Measurements from ENCODE around the gene COQ9.
A peak's percentile ranks its signal among the peaks of the same experiment; 100 is the strongest.
"Not testable (repeated sequence)": the region's sequence is repeated elsewhere in the genome, so short reads cannot be mapped to it uniquely, and the experiment has no call there.

The COQ9 gene

DNA sequence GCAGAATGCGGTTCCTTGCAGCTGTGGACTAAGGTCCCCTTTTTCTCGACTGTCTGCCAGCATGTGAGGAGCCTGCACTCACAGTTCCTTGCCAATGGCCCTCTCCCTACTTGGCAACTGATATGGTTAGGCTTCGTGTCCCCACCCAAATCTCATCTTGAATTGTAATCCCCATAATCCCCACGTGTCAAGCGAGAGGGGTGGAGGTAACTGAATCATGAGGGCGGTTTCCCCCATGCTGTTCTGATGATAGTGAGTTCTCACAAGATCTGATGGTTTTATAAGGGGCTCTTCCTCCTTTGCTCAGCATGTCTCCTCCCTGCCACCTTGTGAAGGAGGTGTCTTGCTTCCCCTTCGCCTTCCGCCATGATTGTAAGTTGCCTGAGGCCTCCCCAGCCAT is 20.0 kb upstream of the COQ9 start:
- no peak for DNase-seq (ENCODE audit: low read depth)

DNA sequence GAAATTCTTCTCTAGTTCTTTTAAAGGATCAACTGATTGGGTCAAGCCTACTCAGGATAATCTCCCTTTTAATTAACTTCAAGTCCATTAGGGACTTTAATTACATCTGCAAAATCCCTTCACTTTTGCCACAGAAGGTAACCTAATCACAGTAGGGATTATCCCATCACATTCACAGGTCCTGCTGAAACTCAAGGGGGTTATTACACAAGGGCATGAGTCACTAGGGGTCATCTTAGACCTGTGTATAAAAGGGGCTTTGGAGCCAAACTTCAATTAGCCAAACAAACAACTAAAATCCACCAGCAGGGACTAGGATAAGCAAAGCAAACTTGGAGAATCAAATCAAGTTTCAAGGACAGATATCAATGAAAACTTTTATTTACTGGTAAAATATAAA is 19.5 kb upstream of the COQ9 start:
- no peak for DNase-seq (ENCODE audit: low read depth)

DNA sequence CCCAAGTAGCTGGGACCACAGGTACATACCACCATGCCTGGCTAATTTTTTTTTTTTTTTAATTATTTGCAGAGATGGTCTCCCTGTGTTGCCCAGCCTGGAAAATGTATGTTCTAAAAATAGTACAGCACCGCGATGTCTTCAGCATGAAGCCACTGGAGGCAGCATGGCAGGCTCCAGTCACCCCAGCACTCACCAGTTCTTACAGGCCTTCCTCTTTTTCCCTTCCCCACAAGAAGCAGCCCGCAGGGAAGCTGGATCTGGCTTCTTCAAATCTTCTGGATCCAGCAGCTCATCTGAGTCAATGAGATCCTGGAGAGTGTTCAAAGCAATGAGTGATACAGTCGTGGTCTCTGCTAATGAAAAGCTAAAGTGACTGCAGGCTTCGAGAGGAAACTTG is 16.3 kb upstream of the COQ9 start:
- DNase-seq (ENCODE audit: low read depth) = no peak

DNA sequence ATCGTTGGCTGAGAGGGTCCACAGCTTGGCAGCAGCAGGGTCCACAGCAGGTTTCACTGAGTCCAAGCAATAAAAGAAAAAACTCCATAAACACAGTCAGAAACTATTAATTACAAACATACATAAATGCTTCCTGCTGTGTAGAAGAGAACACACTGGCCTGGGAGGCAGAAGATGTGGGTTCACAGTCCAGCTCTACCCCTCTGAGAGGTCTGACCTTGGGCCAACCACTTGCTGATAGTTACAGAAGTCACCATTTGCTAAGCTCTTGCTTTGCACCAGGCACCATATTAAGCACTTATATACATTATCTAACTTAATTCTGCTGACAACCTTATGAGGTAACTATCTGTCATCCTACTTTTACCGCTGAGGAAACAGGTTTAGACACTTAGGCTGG is 14.8 kb upstream of the COQ9 start:
- DNase-seq (ENCODE audit: low read depth) = no peak

DNA sequence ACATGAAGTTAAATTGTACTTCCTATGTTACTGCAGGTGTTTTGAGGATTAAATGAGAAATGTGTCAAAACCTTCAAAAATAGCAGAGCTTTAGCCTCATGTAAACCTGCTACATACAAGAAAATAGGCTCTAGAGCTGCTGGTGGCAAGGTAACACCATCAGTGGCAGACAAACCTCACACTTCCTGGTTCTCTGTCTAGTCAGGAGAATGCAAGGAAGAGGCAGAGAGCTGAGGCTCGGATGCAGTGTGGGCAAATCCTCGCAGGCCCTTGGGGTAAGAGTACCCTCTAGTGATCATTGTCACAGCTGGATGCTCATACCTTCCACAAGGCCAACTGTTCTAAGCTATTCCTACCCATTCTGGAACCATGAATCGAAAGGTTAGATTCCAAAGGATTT is 14.3 kb upstream of the COQ9 start:
- no peak for DNase-seq (ENCODE audit: low read depth)

DNA sequence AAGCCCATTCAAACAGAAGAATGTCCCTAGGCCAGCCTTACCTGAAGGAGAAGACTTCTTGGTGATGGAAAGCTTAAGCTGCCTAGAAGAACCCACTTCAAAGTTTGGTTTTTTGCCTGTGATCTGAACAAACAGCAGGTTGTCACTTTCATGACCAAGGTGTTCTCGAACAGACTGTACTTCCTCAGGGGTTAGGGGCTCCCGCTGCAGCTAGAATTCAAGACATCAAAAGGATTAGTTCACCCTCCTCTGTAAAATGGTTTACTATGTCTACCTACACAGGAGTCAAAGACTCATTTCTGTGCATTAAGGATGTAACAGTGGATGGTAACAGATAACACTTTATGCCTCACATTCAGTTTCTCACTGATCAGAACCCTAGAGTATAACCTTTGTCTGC is 13.3 kb upstream of the COQ9 start:
- DNase-seq (ENCODE audit: low read depth) = no peak

DNA sequence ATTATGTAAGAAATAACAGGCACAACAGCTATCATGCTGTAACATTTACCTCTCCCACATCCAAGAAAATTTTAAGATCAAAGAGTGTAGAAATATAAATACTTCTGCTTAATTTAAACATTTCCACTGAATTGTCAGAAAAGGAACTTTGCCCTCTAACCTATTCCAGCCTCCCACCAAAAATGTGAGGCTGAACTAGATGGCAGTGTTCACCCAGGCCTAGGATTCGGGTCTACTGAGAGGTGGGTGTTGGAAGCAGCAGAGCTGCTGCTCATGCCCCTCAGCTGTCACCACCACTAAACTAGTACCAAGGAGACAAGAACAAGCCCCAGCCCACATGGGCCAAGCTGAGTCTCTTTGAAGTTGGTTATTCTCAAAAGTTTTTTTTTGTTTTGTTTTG is 11.4 kb upstream of the COQ9 start:
- DNase-seq (ENCODE audit: low read depth) = no peak

DNA sequence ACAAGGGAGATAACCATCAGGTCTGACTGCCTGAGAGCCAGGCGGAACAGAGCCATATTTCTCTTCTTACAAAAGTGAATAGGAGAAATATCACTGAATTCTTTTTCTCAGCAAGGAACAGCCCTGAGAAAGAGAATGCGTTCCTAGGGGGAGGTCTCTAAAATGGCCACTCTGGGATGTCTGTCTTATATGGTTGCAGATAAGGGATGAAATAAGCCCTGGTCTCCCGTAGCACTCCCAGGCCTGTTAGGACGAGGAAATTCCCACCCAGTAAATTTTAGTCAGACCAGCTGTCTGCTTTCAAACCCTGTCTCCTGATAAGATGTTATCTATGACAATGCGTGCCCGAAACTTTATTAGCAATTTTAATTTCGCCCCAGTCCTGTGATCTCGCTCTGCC is 7.3 kb upstream of the COQ9 start:
- DNase-seq (ENCODE audit: low read depth) = not testable (repeated sequence)

DNA sequence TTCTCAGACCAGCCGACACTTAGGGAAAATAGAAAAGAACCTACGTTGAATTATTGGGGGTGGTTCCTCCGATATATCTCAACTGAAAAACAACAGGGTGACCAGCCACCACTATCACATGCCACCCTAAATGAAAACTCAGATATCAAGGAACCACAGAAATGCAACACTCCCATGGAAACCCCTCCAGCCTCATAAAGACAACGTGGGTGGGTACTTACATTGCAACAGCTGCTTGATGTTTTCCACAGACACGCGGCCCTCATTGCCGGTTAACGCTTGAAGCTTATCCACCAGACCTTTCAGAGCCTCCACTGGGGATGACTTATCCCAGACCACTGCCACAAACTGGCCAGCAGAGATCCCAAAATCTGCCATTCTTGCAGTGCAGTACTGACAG is 6.7 kb upstream of the COQ9 start:
- DNase-seq (ENCODE audit: low read depth) = not testable (repeated sequence)

DNA sequence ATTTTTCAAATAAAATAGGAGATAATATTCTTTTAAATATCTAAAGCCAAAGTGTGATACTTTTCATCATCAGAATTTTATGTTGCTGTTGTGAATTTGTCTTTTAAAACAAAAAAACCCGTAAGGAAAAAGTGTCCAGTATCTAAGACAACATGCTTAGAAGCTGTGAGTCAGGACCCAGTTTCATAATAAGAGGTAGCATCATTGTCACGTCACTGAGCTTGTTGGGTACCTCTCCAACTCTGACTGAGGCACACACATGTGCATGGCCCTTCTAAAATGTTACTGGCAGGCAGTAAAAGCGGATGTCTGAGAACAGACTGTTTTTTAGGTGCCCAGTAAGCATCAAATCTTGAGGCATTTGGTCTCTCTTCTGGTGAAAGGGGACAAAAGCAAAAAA is 2.6 kb upstream of the COQ9 start:
- DNase-seq (ENCODE audit: low read depth) = no peak

DNA sequence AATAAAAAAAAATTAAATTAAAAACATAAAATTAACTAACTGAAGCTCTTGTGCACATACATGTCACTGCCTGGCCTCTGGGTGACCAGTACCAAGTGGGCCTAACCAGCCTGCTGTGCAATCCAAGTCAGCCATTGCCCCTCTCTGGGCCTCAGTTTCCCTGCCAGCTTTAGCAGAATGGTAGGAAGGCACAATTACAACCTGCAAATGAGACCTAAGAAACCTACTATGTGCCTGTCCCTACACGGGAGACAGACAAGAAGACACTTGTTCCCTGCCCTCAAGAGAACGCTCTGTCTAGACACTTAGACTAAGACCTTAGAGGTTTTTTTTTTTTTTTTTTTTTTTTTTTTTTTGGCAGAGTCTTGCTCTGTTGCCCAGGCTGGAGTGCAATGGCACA is 1.8 kb upstream of the COQ9 start:
- no peak for DNase-seq (ENCODE audit: low read depth)

DNA sequence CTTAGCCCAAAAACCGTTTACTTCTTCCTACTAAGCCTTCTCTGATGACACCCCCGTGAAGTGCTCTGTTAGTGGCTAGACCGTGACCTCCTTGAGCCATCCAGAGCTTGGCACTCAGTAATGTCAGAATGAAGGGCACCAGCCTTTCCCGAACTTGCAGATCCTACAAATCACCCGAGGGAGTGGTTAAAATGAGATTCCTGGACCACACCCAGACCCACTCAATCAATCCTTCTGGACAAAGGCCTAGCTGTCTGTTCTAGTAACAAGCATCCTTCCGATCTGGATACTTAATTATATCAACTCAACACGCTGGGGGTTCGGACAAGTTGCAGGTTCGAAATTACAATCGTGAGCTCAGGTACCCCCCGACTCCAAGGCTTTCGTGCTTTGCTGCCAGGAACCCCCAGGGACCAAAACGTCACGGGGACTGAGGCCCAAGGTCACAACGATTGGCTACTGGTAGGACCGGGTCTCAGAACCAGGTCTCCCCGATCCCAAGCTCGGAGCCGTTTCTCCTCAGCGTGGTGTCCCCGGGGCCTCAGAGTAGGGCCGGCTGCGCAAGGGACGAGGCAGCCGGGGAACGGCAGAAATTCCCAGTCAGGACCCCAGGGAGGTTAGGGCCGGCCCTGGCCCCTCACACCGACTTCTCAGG is 621 bp upstream of the COQ9 start:
- no peak for DNase-seq (ENCODE audit: low read depth)

DNA sequence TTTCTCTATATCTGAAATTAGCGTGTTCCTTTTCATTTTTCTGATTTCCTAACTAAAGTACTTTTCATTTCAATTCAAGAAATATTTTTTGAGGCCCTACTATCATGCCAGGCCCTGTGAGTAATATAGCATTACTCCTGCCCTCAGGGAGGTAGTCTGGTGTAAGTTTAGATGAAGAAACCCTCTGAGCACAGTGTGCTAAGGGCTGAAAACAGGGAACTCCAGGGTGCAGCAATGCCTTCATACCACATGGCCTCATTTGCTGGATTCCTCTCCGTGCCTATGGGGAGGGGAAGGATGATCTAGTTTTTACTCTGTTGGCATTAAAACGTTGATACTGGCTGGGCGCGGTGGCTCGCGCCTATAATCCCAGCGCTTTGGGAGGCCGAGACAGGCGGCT is 4.7 kb downstream of the COQ9 start:
- DNase-seq (ENCODE audit: low read depth) = no peak

DNA sequence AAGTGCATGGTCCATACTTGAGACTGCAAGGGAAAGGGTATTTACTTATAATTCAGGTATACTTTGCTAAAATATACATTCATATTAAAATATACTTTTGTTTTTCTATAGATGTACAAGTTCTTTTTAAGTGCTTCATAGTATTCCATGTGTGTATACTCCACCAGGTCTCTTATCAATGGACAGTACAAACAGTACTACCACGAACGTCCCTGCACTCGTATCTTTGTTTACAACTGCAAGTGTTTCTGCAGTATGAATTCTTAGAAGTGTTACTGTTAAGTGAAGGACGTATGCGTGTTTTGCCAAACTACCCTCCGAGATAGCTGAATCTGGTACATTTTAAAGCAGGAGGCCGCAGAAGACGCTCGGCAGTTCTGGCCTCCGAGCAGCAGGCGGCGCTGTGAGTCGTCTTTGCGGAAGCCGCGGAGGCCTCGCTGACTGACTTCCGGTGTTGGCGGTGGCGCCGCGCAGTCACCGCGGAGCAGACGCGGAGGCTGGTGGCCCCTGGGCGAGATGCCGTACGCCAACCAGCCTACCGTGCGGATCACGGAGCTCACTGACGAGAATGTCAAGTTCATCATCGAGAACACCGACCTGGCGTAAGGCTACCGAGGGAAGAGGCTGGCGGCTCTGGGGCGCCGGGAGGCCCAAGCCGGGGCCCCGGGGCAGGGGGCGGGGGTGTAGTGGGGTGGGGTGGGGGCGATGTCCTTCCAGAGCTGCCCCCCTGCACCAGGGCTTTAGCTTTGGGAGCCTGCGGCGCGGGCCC is 15.1 kb downstream of the COQ9 start, which contains the start of gene POLR2C:
Gene POLR2C (plus strand): TSS at position 471 of the 769 bp plus-strand sequence. CDS start 46 bp downstream, at position 517.
- peak; percentile 94 for DNase-seq (ENCODE audit: low read depth)

DNA sequence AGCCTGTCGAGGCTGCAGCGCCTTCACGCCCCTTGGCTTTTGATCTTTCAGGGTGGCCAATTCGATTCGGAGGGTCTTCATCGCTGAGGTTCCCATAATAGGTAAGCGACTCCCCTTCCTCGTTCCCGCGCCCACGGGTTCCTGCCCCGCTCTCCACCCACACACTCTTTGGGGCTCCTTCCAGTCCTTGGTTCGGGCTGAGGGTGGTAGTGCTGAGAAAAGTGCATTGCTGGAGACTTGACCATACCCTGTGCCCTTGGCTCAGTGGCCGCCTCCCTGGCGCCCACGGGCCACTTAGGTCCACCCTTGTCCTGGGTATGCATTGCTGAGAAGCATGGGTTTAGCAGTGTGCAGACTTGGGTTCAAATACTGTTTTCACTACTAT is 15.7 kb downstream of the COQ9 start:
- DNase-seq (ENCODE audit: low read depth) = no peak

DNA sequence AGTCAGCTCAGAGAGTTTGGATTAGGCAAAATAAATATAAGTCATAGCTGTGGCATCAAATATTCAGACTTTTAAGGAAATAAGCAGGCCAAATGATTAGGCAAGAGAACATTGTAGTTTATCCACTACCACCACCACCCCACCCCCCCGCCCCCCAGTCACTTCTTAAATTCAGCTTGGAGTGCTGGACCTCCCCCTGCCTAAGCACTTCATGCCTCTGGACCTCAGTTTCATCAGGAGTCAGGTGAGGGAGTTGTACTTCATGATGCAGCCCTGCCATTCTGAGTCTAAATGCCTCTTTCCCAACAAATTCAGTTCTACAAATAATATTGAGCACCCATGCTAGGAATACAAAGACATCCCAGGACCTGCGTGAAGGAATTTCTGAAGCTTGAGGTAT is 17.2 kb downstream of the COQ9 start:
- no peak for DNase-seq (ENCODE audit: low read depth)

DNA sequence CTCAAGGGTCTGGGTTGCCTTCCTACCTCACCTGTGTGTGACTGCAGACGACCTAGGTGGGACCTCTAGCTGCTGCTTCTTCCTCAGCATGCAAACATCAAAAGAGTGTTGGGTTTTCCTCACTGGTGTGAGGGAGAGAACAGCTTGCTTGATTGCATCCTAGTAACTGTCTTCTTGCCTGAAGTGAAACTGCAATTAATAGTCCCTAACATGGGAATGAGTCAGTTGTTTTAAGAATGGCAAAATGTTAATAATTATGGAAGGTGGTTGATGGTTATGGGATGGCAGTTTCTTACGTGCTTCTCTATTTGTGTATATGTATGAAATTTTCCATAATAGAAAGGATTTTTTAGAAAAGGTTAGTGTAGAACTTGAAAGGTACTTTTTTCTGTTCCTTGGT is 21.1 kb downstream of the COQ9 start:
- no peak for DNase-seq (ENCODE audit: low read depth)

DNA sequence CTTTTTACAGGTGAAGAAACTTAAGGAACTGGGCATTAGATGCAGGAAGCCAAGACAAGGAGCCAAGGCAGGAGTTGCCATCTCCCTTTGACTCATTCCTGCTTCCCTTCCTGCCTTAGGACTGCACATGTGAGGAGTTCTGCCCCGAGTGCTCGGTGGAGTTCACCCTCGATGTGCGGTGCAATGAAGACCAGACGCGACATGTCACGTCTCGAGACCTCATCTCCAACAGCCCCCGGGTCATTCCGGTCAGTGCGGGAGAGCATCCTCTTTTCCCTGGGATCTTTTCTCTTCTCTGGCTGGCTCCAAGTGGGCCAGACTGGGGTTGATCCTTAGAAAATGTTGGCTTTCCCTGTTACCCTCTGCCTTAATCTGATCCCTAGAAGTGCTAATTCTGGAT is 21.8 kb downstream of the COQ9 start:
- DNase-seq (ENCODE audit: low read depth) = no peak

DNA sequence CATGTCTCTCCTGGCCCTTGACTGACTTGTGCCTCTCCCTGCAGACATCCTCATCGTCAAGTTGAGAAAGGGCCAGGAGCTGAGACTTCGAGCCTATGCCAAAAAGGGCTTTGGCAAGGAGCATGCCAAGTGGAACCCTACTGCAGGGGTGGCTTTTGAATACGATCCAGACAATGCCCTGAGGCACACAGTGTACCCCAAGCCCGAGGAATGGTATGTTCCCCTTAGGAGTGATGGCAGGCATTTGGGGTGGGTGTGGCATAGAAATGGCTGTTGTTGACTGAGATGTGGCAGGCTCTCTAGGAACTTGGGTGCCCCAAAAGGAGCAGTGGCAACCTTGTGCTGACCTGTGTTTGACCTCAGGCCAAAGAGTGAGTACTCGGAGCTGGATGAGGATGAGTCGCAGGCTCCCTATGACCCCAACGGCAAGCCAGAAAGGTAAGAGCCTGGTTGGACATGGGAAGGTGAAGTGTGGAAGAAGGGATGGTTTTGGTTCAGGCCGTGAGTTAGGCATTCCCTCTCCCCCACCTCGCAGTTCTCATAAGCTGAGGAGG is 22.7 kb downstream of the COQ9 start:
- DNase-seq (ENCODE audit: low read depth) = no peak

DNA sequence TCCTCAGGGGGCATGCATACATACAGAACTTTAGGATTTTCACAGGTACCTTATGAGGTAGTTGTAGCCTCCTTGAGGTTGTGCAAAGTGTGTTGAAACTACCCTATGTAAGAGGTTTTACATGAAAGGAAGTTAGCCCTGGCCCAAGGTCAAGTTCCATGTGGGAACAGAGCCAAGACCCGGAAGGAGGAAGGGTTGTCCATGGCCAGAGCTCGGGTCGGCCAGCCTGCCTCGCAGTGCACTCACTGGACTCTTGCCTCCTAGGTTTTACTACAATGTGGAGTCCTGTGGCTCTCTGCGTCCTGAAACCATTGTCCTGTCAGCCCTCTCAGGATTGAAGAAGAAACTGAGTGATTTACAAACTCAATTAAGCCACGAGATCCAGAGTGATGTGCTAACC is 23.4 kb downstream of the COQ9 start:
- no peak for DNase-seq (ENCODE audit: low read depth)

DNA sequence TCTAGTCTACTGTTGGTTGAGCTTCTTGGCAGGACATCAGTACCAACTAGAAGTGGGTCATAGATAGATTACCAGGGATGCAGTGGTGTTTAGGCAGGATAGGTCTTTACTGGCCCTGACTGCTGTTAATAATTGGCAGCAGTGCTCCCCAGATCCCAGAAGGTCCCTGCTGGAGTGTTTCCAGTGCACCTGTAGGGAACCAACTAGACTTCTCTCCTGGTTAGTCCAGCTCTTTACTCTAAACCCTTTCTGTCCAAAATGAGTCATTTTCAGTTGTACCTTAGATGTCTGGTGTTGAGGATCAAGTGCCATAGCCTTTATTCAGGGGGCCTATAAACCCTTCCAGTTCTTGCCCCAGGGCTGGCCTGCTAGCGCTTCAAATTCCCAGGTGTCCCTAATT is 23.9 kb downstream of the COQ9 start:
- DNase-seq (ENCODE audit: low read depth) = no peak

DNA sequence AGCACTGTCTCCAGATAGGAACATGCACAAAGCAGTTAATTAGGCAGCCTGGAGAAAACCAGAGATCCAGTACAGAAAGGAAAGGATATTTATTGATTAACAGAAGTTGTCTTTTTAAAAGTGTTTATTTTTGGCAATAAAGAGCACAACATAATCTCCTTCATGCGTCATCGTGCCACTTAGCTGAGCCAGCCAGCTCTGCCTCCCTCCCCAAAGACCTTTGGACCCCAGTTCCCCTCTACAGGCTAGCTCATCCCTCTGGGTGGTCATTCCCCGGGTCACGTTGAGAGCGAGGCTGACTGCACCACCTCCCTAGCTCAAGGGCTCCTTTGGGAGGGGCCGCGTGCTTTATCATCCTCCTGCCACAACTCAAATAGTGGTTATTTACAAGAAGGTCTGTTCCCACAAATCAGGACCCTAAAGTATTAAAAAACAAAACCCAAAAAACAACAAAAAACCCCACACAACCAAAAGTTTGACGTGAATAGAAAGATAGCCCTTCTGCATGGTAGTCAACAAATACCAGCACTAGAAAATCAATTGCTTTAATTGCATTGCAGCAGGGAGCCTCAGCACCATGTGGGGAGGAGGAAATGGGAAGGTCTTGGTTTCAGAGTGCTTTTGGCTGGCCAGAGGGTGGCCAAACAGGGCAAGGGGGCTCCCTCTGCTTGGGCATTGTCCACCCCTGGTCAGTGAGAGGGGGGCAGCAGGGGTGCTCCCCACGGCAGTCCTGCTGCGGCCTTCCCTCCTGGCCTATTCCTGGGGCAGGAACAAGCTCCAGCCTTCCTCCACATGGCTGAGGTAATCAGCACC is 24.8 kb downstream of the COQ9 start:
- DNase-seq (ENCODE audit: low read depth) = no peak

DNA sequence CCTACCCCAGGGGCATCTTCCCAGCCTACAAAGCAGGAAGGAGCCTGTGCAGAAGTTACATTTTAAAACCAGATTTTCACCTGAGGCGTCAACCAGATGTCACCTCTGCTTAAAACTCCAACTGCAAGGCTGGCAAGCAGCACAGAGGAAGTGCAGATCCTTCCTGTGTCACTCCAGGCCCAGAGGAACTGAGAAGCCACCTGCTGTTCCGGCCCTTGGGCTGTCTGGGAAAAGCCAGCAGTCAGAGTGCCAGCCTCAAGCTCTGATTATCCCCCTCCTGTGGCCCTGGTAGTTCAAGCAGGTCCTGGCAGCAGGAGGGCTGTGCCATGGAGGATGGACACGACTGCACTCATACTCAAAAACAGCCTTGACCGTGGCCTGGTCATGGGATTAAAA is 25.4 kb downstream of the COQ9 start:
- DNase-seq (ENCODE audit: low read depth) = no peak
